Measurements from ENCODE around the gene WDR7.

Gene WDR7

GRCh38 chr18:57052759-57053158 is 401.6 kb downstream of the WDR7 start:
- DNase-seq, result no peak

GRCh38 chr18:57054891-57055290 is 403.7 kb downstream of the WDR7 start:
- DNase-seq, result no peak

DNA sequence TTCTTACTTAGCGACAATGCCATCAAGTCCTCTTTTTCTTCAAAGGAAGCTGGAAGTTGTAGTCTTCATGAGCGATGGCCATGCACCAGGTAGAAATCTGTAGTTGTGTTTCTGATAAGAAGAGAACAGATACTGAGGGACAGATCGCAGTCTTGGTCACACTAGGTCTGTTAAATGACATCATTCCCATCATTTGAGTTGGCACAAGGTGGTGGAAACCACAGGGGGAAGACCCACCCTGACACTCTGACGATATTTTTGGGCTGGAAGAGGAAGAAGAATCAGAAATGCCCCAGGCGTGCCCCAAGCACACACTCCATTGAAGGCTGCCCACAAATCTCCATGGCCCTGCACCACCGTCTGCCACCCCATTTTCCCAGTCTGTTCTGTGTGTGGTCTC is 406.7 kb downstream of the WDR7 start:
- DNase-seq, result no peak

GRCh38 chr18:57058734-57059133 is 407.6 kb downstream of the WDR7 start:
- no peak for DNase-seq

DNA sequence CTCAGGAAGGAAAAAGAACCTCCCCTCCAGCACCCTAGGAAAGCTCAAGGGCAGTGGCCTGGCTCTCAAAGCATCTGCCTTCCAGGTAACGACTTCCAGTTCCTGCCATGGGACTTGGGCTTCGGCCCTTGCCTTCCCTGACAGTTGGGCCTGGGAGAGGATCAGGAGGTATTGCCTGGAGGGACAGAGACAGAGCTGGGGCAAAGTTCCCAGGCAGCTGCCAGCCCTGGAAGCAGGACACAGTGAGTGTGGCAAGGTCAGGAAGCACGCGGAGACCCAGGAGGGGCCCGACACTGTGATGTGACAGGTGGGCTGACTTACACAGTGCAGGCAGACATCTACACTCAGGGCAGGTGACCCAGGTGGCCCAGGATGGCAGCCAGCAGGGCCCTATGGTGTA is 408.2 kb downstream of the WDR7 start:
- DNase-seq, result no peak

GRCh38 chr18:57060814-57061213 is 409.7 kb downstream of the WDR7 start:
- DNase-seq, result no peak

DNA sequence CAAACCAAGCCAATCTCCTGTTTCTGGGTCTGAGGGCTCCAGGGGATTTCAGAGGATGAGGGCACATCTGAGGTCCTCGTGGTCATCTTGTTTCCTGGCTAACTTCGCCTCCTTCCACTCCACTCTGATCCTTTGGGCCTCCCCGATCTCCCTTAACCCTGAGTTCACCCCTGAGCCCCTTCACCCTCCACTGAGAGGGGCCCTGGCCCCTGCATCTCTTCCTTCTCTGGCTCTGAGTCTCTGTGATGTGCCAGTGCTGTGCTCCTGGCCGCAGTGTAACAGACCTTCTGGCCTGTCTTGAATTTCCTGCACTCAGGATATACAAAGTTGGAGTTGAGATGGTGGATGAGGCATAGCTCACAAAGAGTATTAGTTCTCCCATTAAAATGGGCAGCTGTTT is 411.0 kb downstream of the WDR7 start:
- DNase-seq, result no peak

GRCh38 chr18:57062844-57063243 is 411.7 kb downstream of the WDR7 start:
- DNase-seq, result no peak

DNA sequence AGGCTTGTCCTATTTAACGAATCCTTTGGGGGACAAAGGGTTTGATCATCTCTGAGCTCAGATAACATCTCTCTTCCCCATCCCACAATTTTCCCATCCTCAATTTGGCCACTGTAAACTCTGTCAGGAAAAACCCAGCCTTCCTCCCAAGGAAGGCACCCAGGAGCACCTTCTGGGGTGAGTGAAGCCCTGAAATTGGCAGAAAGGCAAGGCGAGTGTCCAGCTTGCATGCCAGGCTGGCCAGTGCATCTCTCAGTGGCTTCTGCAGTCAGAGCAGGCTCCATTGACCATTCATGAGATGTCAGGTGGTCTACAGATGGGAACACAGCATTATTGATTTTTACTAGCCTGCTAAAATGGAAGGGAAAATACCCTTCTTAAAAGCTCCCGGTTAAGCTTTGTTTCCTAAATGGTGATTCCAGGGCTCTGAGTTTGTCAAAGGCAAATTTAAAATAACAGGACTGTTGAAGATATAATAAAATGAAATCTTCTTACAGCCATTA is 412.5 kb downstream of the WDR7 start:
- DNase-seq, result no peak

- DNase-seq, result no peak
These were observed 422.5 kb downstream of the WDR7 start for GRCh38 chr18:57073501-57074187.

- no peak for DNase-seq
These were observed 424.7 kb downstream of the WDR7 start for GRCh38 chr18:57075716-57076400.

DNA sequence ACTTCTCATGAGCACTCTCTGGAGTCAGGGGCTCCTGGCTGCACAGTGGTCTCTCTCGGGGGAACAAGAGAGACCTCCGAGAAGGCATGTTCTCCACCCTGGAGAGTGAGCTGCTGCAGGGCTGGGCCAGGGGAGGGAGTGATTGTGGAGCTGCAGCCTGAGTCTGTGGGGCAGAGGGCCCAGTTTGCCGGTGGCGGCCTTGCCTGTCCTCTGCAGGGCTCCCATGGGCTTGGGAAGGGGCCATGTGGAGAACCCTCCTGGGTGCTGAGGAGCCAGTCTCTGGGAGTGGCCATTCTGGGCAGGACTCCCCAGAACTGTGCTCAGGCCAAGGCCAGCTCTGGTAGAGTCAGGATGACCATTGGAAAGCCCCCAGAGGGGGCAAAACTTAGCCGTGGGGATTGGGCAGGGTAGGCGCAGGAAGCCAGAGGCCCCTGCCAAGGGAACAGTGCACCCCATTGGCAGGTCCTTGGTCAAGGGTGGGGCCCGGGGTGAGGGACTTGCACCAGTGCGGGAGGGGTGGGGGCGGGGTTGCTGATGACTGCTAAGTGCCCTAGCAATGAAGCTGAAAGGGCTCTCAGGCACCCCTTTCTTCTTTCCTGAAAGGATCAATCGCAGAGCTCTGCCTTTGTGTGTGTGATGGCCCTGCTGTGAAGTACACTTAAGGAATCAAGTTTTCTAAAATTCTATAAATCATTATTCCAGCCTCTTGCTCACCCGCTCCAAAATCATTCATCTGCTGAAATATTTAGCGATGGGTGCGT is 426.0 kb downstream of the WDR7 start:
- no peak for DNase-seq

GRCh38 chr18:57077786-57078552 is 426.8 kb downstream of the WDR7 start:
- peak; percentile 19 to 52 for DNase-seq

DNA sequence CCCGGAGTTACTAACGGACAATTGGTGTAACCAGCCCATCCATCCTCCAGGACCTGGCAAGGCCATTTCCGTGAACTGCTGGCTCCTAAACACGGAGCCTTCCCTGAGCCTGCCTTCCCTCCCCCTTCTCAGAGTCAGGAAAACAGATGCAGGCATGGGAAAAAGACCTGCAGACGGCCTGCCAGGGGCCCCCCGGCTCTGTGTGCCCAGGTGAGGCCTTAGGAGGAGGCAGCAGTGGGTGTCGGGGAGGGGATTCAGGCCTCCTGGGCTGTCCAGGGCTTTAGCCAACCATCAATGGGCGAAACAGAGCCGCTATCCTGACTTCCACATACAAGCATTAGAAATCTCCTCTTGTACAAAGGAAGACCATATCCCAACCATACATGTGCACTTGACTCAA is 427.5 kb downstream of the WDR7 start:
- no peak for DNase-seq

- no peak for DNase-seq
These were observed 429.3 kb downstream of the WDR7 start for GRCh38 chr18:57080479-57080878.

GRCh38 chr18:57081899-57082298 is 430.7 kb downstream of the WDR7 start:
- no peak for DNase-seq

DNA sequence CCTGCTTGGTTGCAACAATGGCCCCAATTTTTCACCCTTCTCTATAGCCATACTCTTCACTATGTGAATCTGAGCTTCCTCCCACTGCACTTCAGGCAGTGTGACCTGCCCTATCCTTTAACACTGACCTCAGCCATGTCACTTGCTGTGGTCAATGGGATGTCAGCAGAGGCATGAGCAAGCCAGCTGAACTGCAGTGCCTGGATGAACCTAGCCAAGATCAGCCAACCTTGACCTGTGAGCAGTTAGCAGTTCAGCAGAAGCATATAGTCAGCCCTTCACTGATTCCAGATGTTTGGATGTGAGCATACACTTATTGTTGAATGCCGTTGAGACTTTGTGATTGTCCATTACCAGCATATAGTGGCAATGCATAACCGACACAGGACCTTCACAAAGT is 432.3 kb downstream of the WDR7 start:
- DNase-seq, result no peak

GRCh38 chr18:57084331-57085271 is 433.4 kb downstream of the WDR7 start:
- no peak for DNase-seq

GRCh38 chr18:57085371-57085770 is 434.2 kb downstream of the WDR7 start:
- no peak for DNase-seq

DNA sequence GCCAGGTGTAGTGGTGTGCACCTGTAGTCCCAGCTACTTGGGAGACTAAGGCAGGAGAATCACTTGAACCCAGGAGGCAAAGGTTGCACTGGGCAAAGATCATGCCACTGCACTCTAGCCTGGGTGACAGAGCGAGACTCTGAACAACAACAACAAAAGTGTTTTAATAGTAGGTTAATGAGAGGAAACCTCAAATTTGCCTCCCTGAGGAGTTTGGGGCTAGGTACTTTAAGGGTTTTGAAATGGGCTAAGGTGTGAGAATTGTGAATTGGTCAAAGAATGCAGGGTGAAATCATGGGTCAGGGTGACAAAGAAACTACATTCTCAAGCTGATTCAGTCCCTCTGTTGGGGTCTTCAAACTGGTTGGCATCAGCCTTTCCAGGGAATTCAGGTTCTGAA is 435.0 kb downstream of the WDR7 start:
- no peak for DNase-seq

Measured in CD4-positive, alpha-beta T cell treated with Interleukin-1 beta for 1 hour (primary cell).